ENCODE results near the gene ATOSB.
"Not testable (repeated sequence)": the region's sequence is repeated elsewhere in the genome, so short reads cannot be mapped to it uniquely, and the experiment has no call there.

- not testable (repeated sequence) for TF ChIP-seq POLR2A (IDR thresholded peaks at IDR 0.05; ENCODE audit: low read length); GATA1 (IDR thresholded peaks at IDR 0.05; ENCODE audit: low read depth, low read length)
These were observed 32.4 kb upstream of the ATOSB start for GRCh38 chr9:35147941-35148563.

All from erythroblast (primary cell).